Muscle of arm (tissue), 12 donors: Measurements from ENCODE around the gene TRAF3. TPM values are rescaled to one million over a fixed set of nuclear protein-coding genes. Genes with fewer than 3 reads are reported as not detected.
"Not testable (repeated sequence)": the region's sequence is repeated elsewhere in the genome, so short reads cannot be mapped to it uniquely, and the experiment has no call there.

Experiments
- DNase-seq: peaks from one replicate; pipeline ENCODE4 v3.0.0-alpha.2; 2013
- polyA plus RNA-seq, 12 donors: library from polyadenylated mRNA; unstranded; fragments of 120-200 nt; gene quantifications; one replicate each; pipeline ENCODE4 v1.2.1, GENCODE V29; 2013; ENCODE audit not compliant: insufficient read length in 12 of 12

TRAF3 gene
- polyA plus RNA-seq, 12 donors, result 9.6 to 19.3 (median 13.9) TPM; not detected in 1

- DNase-seq, result no peak
These were observed 27.6 kb upstream of the TRAF3 start for GRCh38 chr14:102749393-102750305.

GRCh38 chr14:102750376-102750775, 26.9 kb upstream of the TRAF3 start:
- no peak for DNase-seq

DNA sequence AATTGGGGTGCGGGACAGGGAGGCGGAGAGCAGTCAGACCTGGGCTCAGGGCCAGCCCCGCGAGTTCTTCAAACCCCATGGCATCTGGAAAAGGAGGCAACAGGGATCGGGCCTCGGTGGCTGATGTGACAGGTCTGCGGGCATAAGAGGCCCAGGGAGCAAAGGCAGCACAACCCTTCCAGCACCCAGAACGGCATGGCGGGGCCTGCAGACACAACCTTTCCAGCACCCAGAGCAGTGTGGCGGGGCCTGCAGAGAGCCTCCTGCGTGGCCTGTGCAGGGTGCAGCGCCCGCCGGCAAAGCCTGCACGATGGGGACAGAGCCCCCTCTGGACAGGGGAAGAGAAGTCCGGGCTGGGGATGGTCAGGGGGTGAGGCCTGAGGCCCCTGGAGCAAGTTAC, 26.2 kb upstream of the TRAF3 start:
- DNase-seq, result no peak

DNA sequence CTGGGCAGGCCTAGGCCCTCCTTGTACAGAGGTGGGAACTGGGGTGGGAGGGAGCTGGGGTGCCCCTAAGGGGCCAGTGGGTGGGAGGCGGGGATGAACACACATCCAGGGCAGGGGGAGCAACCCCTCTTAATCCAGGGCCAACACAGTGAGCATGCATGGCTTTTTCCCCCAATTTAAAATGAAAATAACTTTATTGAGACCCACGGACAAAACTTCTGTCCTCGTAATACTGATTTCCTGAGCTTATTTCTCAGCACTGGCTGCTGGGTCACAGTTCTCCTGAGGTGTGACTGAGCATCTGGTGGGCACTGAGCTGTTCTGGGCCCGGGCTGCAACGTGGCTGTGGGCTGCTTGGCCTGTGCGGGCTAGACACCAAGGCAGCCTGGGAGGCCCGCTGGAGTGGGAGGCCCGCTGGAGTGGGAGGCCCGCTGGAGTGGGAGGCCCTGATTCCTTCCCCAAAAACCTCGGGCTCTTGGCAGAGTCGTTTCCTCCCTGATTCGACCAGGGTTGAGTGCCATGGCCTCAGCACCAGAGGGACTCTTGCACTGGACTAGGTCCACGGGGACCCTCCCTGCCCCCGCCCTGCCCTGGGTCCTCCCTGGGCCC, 24.9 kb upstream of the TRAF3 start:
- DNase-seq, result no peak

GRCh38 chr14:102754370-102755262, 22.6 kb upstream of the TRAF3 start:
- DNase-seq, result no peak

GRCh38 chr14:102757646-102758045, 19.6 kb upstream of the TRAF3 start:
- no peak for DNase-seq

DNA sequence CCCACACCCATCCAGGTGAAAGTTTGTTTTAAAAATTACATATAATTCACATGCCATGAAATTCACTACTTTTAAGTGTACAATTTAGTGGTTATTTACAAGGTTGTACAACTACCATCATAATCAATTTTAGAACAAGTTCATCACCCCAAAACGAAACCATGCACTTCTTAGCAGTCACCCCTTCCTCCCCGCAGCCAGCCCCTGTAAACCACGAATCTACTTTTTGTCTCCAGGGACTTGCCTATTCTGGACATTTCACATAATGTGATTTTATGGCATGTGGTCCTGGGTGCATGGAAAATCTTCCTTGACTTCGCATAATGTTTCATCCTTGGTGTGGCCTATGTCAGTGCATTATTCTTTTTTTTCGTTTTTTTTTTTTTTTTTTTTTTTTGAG, 19.2 kb upstream of the TRAF3 start:
- DNase-seq, result no peak

GRCh38 chr14:102759456-102760187, 17.6 kb upstream of the TRAF3 start:
- peak; percentile 34 for DNase-seq

DNA sequence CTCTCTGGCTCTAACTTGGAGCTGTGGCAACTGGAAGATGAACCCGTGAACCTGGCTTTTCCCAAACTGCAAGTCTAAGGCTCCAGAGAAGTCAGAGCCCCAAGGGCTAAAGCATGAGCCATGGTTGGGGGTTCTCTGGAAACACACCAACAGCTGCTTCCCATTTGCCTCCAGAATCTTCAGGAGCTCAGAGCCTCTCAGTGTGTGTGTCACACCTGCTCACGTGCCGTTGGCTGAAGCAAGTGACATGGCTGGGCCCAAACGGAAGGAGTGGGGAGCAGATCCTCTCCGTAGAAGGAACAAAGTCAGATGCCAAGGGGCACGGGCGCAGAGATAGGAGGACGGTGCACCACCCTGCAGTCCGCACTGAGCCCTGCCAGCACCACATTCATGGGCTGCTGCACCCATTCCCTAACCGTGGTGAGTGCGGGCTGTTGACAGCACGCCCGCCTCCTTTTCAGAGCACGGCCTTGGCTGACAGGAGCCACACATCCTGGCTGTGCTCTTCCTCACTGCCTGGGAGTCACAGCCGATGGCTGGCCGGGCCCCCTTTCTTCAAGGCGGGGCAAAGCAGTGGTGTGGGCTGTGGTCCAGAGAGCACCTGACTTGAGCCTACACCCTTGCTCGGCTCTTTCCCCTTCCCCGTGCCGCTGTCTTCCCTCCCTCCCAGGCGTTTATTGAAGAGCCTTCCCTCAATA, 16.6 kb upstream of the TRAF3 start:
- peak; percentile 32 for DNase-seq

- no peak for DNase-seq
These were observed 16.0 kb upstream of the TRAF3 start for GRCh38 chr14:102761206-102761605.

DNA sequence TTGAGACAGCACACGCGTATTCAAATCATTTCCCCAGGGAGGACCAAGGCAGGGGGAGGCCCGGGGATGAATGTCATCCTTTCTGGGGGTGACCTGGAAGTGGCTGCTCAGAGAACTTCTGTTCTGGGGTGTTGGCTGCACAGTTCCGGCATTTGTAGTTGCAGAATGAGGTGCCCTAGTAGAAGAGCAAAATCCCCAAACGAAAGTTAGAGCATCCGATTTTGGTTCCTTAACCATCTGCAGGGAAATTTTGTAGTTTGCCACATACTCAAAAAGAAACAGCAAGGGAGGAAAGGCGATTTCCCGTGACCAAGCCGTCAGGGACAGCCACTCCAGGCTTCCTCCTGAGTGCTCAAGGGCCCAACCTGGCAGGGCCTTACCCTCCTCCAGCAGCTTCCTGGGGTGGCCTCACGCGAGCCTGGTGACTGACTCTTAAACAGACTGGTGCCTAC, 13.0 kb upstream of the TRAF3 start:
- DNase-seq, result no peak

DNA sequence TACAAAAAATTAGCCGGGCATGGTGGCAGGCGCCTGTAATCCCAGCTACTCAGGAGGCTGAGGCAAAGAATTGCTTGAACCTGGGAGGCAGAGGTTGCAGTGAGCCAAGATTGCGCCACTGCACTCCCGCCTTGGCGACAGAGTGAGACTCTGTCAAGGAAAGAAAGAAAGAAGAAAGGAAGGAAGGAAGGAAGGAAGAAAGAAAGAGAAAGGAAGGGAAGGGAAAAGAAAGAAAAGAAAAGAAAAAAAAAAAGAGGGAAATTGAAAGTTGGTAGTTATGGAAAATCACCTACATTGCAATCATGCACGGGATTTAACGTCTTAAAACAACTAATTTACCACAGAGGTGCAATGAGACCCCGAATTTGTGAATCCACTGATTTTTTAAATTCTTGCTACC, 11.5 kb upstream of the TRAF3 start:
- DNase-seq, result not testable (repeated sequence)

- no peak for DNase-seq
These were observed 8.8 kb upstream of the TRAF3 start for GRCh38 chr14:102768223-102769048.

GRCh38 chr14:102769049-102769327, 8.3 kb upstream of the TRAF3 start:
- DNase-seq, result no peak

GRCh38 chr14:102770147-102771123, 6.8 kb upstream of the TRAF3 start:
- no peak for DNase-seq

GRCh38 chr14:102771144-102771543, 6.1 kb upstream of the TRAF3 start:
- DNase-seq, result no peak

DNA sequence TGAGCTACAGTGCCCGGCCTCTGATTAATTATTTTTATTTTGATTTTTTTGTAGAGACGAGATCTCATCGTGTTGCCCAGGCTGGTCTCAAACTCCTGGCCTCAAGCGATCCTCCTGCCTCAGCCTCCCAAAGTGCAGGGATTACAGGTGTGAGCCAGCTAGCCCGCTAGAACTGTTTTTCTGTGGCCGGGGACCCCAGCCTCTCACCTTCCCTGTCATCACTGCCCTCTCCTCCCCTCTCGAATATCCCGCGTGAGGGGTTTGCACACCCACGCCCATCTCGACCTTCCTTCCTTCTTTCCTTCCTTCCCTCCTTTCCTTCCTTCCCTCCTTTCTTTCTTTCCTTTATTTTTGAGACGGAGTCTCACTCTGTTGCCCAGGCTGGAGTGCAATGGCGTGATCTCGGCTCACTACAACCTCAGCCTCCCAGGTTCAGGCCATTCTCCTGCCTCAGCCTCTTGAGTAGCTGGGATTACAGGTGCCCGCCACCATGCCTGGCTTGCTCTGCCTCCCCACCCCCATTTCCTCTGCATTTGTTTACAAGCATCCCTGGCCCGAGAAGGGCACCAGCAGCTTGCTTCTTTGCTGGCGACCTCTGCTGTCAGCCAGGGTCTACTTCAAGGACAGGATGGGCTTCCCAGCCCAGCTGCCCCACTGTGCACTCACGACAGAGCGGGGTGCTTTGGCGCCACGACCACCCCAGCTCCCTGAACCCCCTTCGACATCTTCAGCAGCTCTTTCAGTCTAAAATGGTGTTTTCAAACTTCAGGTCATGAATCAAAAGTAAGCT, 4.3 kb upstream of the TRAF3 start:
- DNase-seq, result no peak
